Panc1 (cell line): ENCODE results near the gene MOCS2.

ENCODE experiments used
- POLR2AphosphoS5 ChIP-seq: IDR thresholded peaks from 2 replicates; pipeline ENCODE4 v1.6.1; 2012; ENCODE audit warnings: mild to moderate bottlenecking, low read depth, low read length, moderate library complexity
- TF ChIP-seq, protein P1 (sequence below): fragments of 450-650 bp; IDR thresholded peaks from 2 replicates; pipeline ENCODE4 v1.5.1; 2017; ENCODE audit warnings: mild to moderate bottlenecking

DNA sequence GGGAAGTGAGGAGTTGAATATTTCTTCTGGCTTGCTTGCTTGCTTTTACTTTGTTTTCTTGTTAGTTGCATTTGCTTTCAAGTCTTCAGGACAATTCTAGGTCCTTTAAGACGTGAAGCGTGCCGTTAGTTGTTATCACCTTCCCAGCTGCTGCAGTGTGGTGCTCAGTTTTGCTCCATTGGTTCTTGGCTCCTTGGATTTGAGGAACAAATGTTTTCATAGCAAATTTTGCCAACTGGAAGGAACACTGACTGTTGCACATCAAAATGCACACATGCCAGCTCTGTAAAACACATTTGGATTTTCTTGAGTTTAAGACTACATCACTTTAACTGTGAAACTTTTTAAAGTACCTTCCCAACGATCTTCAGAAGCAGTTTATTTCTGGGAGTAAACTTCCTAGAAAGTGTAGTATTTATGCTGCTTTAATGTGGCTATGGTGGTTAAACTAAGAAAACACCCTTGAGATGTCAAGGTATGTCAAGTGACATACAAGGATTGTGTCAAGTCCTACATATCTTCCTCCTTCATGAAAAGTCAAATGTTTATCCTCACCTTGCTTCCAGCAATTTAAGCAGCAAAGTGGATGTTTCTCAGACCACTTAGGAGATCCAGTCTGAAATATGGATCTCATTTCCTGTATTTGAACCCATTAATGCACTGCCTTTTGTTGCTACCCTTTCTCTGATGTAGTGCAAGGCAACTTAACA lies 24.9 kb downstream of the MOCS2 start:
- TF ChIP-seq, protein P1, sequence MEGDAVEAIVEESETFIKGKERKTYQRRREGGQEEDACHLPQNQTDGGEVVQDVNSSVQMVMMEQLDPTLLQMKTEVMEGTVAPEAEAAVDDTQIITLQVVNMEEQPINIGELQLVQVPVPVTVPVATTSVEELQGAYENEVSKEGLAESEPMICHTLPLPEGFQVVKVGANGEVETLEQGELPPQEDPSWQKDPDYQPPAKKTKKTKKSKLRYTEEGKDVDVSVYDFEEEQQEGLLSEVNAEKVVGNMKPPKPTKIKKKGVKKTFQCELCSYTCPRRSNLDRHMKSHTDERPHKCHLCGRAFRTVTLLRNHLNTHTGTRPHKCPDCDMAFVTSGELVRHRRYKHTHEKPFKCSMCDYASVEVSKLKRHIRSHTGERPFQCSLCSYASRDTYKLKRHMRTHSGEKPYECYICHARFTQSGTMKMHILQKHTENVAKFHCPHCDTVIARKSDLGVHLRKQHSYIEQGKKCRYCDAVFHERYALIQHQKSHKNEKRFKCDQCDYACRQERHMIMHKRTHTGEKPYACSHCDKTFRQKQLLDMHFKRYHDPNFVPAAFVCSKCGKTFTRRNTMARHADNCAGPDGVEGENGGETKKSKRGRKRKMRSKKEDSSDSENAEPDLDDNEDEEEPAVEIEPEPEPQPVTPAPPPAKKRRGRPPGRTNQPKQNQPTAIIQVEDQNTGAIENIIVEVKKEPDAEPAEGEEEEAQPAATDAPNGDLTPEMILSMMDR, result no peak
- TF ChIP-seq POLR2AphosphoS5, result no peak
